Measurements from ENCODE around the gene SNX32. TPM values are rescaled to one million over a fixed set of nuclear protein-coding genes. Genes with fewer than 3 reads are reported as not detected.

The SNX32 gene
- total and polyA plus RNA-seq, 2 of the 13 experiments (the other 11 are each of a cell fraction or from before 2014, with no cell fraction given) = 0.09 to 0.34 TPM

- no peak for ATAC-seq
- no peaks in the 10 kb centered on the region for H3K9me3 ChIP-seq (ENCODE audit: low read length)
- H4K20me1 ChIP-seq (ENCODE audit: insufficient read depth, low read length) = no peaks in the 10 kb centered on the region
- 95% methylated on average over 7 of the region's 7 CpGs for WGBS (ENCODE audit: low lambda C conversion rate)
- H3K27ac ChIP-seq (ENCODE audit: extremely low read length, insufficient read depth, low read length) = no peak overlapping the region
- intact Hi-C loops (cut with micrococcal nuclease; ENCODE audit: unreplicated experiment) (loop anchor here (5.0 kb wide), 1 partner anchor 47 kb away; no protein-coding TSS in a partner anchor), in situ Hi-C loops (cut with HindIII; ENCODE audit: extremely low pct_ligation_motif_present, low pct_unique_long_range_greater_than_20kb) (no loop called here)
- H3K4me3 ChIP-seq (replicated peaks in 1 of 3; ENCODE audit: insufficient read depth in 1 of 3, low read depth in 2 of 3, low read length in 3 of 3) = no peak overlapping the region
- H3K27me3 ChIP-seq (ENCODE audit: control insufficient read depth in 1 of 2, insufficient read depth in 2 of 2, low read length in 2 of 2) = no peaks in the 10 kb centered on the region; a peak in 1 of 5 replicates
- H3K4me2 ChIP-seq (ENCODE audit: low read depth, low read length) = no peak overlapping the region
- ChIA-PET CTCF (ENCODE audit: low intra/inter-chr PET ratio, low total read pairs) (interaction anchor here (0.9 to 2.9 kb wide), 12 partner anchors 8 to 179 kb away, joined by 3 to 77 read pairs (median 5); partner anchors contain the start of genes FOSL1, KAT5 and MUS81), POLR2A (interaction anchor here (0.6 to 1.7 kb wide), 7 partner anchors 11 to 141 kb away, joined by 3 to 11 read pairs (median 3); partner anchors contain the start of genes CFL1, FOSL1 and MUS81)
- no peaks in the 10 kb centered on the region for H3K79me2 ChIP-seq (ENCODE audit: insufficient read depth, low read length)
- H3K9ac ChIP-seq (ENCODE audit: insufficient read depth, low read depth, low read length) = no peak overlapping the region
- no TSS peak for BruUV-seq (replicated peaks)
- no peak for FAIRE-seq
- no peak for DNase-seq (ENCODE audit: low spot score)
- TF ChIP-seq MLLT10 (CRISPR knock-in tag; IDR thresholded peaks at IDR 0.05) (no peak), ZNF33B (CRISPR knock-in tag; IDR thresholded peaks at IDR 0.05) (no peak), POLR2G (IDR thresholded peaks at IDR 0.05; ENCODE audit: low read depth, low read length) (no peak), MED13 (CRISPR knock-in tag; IDR thresholded peaks at IDR 0.05) (no peak), SAFB2 (CRISPR knock-in tag; IDR thresholded peaks at IDR 0.05; ENCODE audit: borderline replicate concordance, low read depth) (no peak), ZNF572 (CRISPR knock-in tag; IDR thresholded peaks at IDR 0.05) (no peak), ZNF724P (CRISPR knock-in tag; IDR thresholded peaks at IDR 0.05; ENCODE audit: borderline replicate concordance) (no peak), ZSCAN22 (CRISPR knock-in tag; IDR thresholded peaks at IDR 0.05) (no peak), ZNF18 (CRISPR knock-in tag; IDR thresholded peaks at IDR 0.05; ENCODE audit: insufficient replicate concordance) (no peak), MAZ (IDR thresholded peaks at IDR 0.05; ENCODE audit: borderline replicate concordance, low read depth, low read length) (no peak), MAZ (CRISPR knock-in tag; IDR thresholded peaks at IDR 0.05; ENCODE audit: low read depth) (no peak), FIP1L1 (IDR thresholded peaks at IDR 0.05; ENCODE audit: borderline replicate concordance, insufficient read depth, low read depth, low read length) (no peak), TBX2 (CRISPR knock-in tag; IDR thresholded peaks at IDR 0.05; ENCODE audit: borderline replicate concordance) (no peak)
- H3K36me3 ChIP-seq (replicated peaks in 1 of 2; ENCODE audit: control insufficient read depth in 1 of 2, insufficient read depth in 2 of 2, low read length in 2 of 2) = peaks cover 4 to 19% of the 10 kb centered on the region in 2 experiments; a peak in 4 of 5 replicates
- peaks cover 54% of the 10 kb centered on the region for H3K4me1 ChIP-seq (ENCODE audit: insufficient read depth, low read length)
- H2AFZ ChIP-seq (ENCODE audit: low read length) = no peak overlapping the region
These were observed 51.5 kb downstream of the SNX32 start for GRCh38 chr11:65885231-65885630.
